GM23338 (cell line): Measurements from ENCODE around the gene GSTM5.

ENCODE experiments used
- CREB1 ChIP-seq: fragments of 250-450 bp; sonication (Bioruptor Pico); IDR thresholded peaks from 2 replicates; pipeline ENCODE4 v1.5.0; 2020; ENCODE audit warnings: low read depth, mild to moderate bottlenecking, moderate library complexity
- CTCF ChIP-seq, 2 experiments: fragments of 200-600 bp in 1 of 2; sonication (generic) in 1 of 2; conservative IDR thresholded peaks; 2 replicates each; pipeline versions ENCODE4 v1.5.1 to v1.6.1; 2016 to 2017; ENCODE audit warnings: antibody characterized with exemption in 2 of 2, low read depth in 2 of 2, mild to moderate bottlenecking in 2 of 2, moderate library complexity in 1 of 2
- EZH2 ChIP-seq: fragments of 200-600 bp; sonication (generic); IDR thresholded peaks from one replicate; pipeline ENCODE4 v1.8.0; 2017; ENCODE audit warnings: antibody characterized with exemption, mild to moderate bottlenecking, low read depth; ENCODE audit not compliant: unreplicated experiment
- EZH2phosphoT487 ChIP-seq: fragments of 200-600 bp; sonication (generic); IDR thresholded peaks from one replicate; pipeline ENCODE4 v1.8.1; 2018; ENCODE audit warnings: antibody characterized with exemption; ENCODE audit not compliant: unreplicated experiment
- JUNB ChIP-seq: IDR thresholded peaks from one replicate; pipeline ENCODE4 v1.6.1; 2016; ENCODE audit warnings: antibody characterized with exemption; ENCODE audit not compliant: unreplicated experiment
- POLR2AphosphoS5 ChIP-seq: IDR thresholded peaks from 2 replicates; pipeline ENCODE4 v1.6.1; 2016; ENCODE audit warnings: antibody characterized with exemption, low read depth
- REST ChIP-seq: IDR thresholded peaks from one replicate; pipeline ENCODE4 v1.6.1; 2018; ENCODE audit warnings: antibody characterized with exemption; ENCODE audit not compliant: unreplicated experiment
- ZNF114 ChIP-seq: fragments of 250-450 bp; sonication (Bioruptor Pico); IDR thresholded peaks from 2 replicates; pipeline ENCODE4 v1.5.0; 2020; ENCODE audit warnings: mild to moderate bottlenecking, moderate library complexity
- ZNF331 ChIP-seq: fragments of 250-450 bp; sonication (Bioruptor Pico); IDR thresholded peaks from 2 replicates; pipeline ENCODE4 v1.5.0; 2020; ENCODE audit warnings: low read depth, mild to moderate bottlenecking, moderate library complexity
- ZNF462 ChIP-seq: fragments of 250-450 bp; sonication (Bioruptor Pico); IDR thresholded peaks from 2 replicates; pipeline ENCODE4 v1.5.0; 2020; ENCODE audit warnings: mild to moderate bottlenecking, moderate library complexity
- TF ChIP-seq, protein P1 (sequence below): IDR thresholded peaks from 2 replicates; pipeline ENCODE4 v1.6.1; 2016; ENCODE audit warnings: antibody characterized with exemption

DNA sequence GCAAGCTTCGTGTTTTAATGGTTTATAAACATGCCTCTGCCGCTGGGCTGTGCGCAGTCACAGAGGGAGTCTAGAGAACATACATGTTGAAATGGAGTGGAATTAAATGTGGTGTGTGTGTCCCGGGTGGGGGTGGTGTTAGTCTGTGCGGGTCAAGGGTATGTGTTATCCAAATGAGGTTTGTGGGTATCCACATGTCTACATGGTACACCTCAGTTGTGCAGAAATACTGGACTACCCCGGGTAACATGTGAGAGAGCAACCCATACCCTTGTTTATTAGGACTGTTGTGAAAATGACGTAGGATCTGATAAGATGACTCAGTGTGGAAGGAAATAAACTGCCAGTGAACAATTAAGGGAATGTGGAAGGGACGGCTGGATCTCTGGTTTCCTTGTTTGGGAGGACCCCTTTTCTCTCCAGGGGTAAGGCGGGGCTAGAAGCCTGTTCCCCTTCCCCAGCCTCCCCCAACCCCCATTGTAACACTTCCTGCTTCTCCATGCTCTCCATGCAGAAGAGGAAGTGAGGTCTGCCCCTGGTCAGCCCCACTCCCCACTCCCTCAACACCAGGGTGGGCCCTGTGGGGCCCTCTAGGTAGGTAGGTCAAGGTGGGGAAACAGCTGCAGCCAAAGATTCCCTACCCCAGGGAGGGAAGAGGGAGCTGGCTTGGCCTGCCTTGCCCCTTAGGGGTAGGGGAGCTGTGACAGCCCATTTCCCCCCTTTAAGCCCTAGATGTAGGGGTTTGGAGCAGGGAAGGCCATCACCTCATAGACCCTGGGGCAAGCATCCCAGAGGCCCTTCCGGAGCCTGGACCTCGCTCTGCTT is 51.0 kb downstream of the GSTM5 start:
- TF ChIP-seq CTCF (conservative IDR thresholded peaks at IDR 0.05; ENCODE audit: low read depth in 2 of 2) = no peak
- TF ChIP-seq EZH2phosphoT487 = no peak
- no peak for TF ChIP-seq REST
- TF ChIP-seq POLR2AphosphoS5 = no peak
- no peak for TF ChIP-seq EZH2
- TF ChIP-seq, protein P1, sequence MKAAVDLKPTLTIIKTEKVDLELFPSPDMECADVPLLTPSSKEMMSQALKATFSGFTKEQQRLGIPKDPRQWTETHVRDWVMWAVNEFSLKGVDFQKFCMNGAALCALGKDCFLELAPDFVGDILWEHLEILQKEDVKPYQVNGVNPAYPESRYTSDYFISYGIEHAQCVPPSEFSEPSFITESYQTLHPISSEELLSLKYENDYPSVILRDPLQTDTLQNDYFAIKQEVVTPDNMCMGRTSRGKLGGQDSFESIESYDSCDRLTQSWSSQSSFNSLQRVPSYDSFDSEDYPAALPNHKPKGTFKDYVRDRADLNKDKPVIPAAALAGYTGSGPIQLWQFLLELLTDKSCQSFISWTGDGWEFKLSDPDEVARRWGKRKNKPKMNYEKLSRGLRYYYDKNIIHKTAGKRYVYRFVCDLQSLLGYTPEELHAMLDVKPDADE = no peak
- TF ChIP-seq ZNF114 (CRISPR knock-in tag) = no peak
- TF ChIP-seq CREB1 (CRISPR knock-in tag) = no peak
- no peak for TF ChIP-seq JUNB
- TF ChIP-seq ZNF331 (CRISPR knock-in tag) = no peak
- TF ChIP-seq ZNF462 (CRISPR knock-in tag) = no peak
